ENCODE measurements around the gene PLEKHN1. TPM values are rescaled to one million over a fixed set of nuclear protein-coding genes. Genes with fewer than 3 reads are reported as not detected.

PLEKHN1 gene, protein sequence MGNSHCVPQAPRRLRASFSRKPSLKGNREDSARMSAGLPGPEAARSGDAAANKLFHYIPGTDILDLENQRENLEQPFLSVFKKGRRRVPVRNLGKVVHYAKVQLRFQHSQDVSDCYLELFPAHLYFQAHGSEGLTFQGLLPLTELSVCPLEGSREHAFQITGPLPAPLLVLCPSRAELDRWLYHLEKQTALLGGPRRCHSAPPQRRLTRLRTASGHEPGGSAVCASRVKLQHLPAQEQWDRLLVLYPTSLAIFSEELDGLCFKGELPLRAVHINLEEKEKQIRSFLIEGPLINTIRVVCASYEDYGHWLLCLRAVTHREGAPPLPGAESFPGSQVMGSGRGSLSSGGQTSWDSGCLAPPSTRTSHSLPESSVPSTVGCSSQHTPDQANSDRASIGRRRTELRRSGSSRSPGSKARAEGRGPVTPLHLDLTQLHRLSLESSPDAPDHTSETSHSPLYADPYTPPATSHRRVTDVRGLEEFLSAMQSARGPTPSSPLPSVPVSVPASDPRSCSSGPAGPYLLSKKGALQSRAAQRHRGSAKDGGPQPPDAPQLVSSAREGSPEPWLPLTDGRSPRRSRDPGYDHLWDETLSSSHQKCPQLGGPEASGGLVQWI
- 0.22 TPM for polyA plus RNA-seq (2012; ENCODE audit: low read depth, missing spikeins)

- DNase-seq (ENCODE audit: insufficient read length, low spot score): peak; percentile 72
- no peak for TF ChIP-seq PAX5 (IDR thresholded peaks at IDR 0.05; ENCODE audit: insufficient read depth, low read length, severe bottlenecking)
- no peak for TF ChIP-seq TAF1 (IDR thresholded peaks at IDR 0.05; ENCODE audit: low read depth, low read length)
- no peak for TF ChIP-seq POLR2A (IDR thresholded peaks at IDR 0.05; ENCODE audit: low read depth, low read length)
- no peak for TF ChIP-seq POLR2AphosphoS5 (IDR thresholded peaks at IDR 0.05; ENCODE audit: low read depth, low read length)
- no peak for FAIRE-seq
Measured at GRCh38 chr1:966135-966703, at the start of gene PLEKHN1. Gene PLEKHN1 (plus strand): TSS chr1:966482. CDS start chr1:966532, 50 bp downstream.

- TF ChIP-seq PAX5 (IDR thresholded peaks at IDR 0.05; ENCODE audit: insufficient read depth, low read length, severe bottlenecking) (no peak), POLR2AphosphoS5 (IDR thresholded peaks at IDR 0.05; ENCODE audit: low read depth, low read length) (no peak), POU2F2 (IDR thresholded peaks at IDR 0.05; ENCODE audit: low read depth, low read length) (no peak), TAF1 (IDR thresholded peaks at IDR 0.05; ENCODE audit: low read depth, low read length) (no peak), SPI1 (IDR thresholded peaks at IDR 0.05; ENCODE audit: low read depth, low read length) (no peak), POLR2A (IDR thresholded peaks at IDR 0.05; ENCODE audit: low read depth, low read length) (no peak)
- no peak for FAIRE-seq
Measured at GRCh38 chr1:917076-917459, 49.2 kb upstream of the PLEKHN1 start.

DNA sequence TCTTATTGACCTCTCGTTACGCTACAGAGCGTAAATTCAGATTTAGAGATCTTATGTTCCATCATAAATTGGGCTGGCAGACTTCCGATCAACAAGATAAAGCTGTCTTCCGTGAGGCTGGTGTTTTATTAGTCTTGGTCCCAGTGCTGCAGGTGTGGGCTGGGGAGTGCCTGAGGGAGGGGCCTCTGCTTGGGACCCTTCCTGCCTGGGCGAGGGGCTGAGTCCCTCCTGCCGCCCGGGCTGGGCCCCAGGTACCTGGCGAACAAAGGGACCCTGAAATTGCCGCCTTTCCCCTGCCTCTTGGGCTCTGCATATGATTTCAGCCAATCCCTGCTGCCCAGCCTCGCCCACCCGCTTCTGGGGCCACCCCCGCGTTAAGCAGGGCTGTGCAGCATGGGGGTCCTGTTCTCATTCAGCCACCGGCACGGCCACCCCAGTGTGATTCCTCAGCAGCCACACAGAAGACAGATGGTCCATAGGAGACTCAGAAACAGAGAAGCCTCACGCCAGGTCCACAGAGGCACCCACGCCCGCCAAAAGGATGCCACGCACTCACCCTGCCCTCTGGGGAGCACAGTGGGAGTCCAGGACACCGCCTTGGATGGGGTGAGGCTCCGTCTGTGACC lies 48.7 kb upstream of the PLEKHN1 start:
- DNase-seq (ENCODE audit: insufficient read length, low spot score): no peak
- TF ChIP-seq POLR2AphosphoS5 (IDR thresholded peaks at IDR 0.05; ENCODE audit: low read depth, low read length): no peak
- no peak for TF ChIP-seq PAX5 (IDR thresholded peaks at IDR 0.05; ENCODE audit: insufficient read depth, low read length, severe bottlenecking)
- no peak for TF ChIP-seq SPI1 (IDR thresholded peaks at IDR 0.05; ENCODE audit: low read depth, low read length)
- no peak for TF ChIP-seq POU2F2 (IDR thresholded peaks at IDR 0.05; ENCODE audit: low read depth, low read length)
- TF ChIP-seq POLR2A (IDR thresholded peaks at IDR 0.05; ENCODE audit: low read depth, low read length): no peak
- TF ChIP-seq TAF1 (IDR thresholded peaks at IDR 0.05; ENCODE audit: low read depth, low read length): no peak
- FAIRE-seq: no peak

More at GRCh38 chr1:917076-917459, 49.2 kb upstream of the PLEKHN1 start:
- no peak for DNase-seq (ENCODE audit: insufficient read length, low spot score)

GRCh38 chr1:918353-918752 lies 47.9 kb upstream of the PLEKHN1 start:
- no peak for FAIRE-seq
- TF ChIP-seq POLR2AphosphoS5 (IDR thresholded peaks at IDR 0.05; ENCODE audit: low read depth, low read length): no peak
- no peak for TF ChIP-seq SPI1 (IDR thresholded peaks at IDR 0.05; ENCODE audit: low read depth, low read length)
- no peak for TF ChIP-seq PAX5 (IDR thresholded peaks at IDR 0.05; ENCODE audit: insufficient read depth, low read length, severe bottlenecking)
- no peak for TF ChIP-seq POLR2A (IDR thresholded peaks at IDR 0.05; ENCODE audit: low read depth, low read length)
- no peak for TF ChIP-seq TAF1 (IDR thresholded peaks at IDR 0.05; ENCODE audit: low read depth, low read length)
- no peak for TF ChIP-seq POU2F2 (IDR thresholded peaks at IDR 0.05; ENCODE audit: low read depth, low read length)
- no peak for DNase-seq (ENCODE audit: insufficient read length, low spot score)

DNA sequence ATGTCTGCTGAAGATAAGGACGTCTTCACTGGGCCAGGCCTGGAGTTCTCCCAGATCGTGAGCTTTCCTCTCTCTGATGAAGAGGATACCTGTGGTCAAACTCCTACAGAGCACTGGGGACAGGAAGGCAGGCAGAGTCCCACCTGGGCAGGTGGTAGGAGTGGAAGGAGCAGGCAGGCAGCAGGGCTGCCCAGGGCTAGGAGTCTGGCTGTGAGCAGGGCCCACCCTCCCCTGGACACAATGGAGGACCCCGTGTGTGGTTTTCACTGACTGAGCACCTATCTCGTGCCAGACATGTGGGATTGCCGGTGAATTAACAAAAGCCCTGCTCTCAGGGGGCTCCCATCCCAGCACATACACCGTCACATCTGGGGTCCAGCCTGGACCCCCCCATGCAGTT lies 47.4 kb upstream of the PLEKHN1 start:
- FAIRE-seq (no peak), DNase-seq (ENCODE audit: insufficient read length, low spot score) (no peak)
- TF ChIP-seq PAX5 (IDR thresholded peaks at IDR 0.05; ENCODE audit: insufficient read depth, low read length, severe bottlenecking) (no peak), SPI1 (IDR thresholded peaks at IDR 0.05; ENCODE audit: low read depth, low read length) (no peak), POU2F2 (IDR thresholded peaks at IDR 0.05; ENCODE audit: low read depth, low read length) (no peak), POLR2A (IDR thresholded peaks at IDR 0.05; ENCODE audit: low read depth, low read length) (no peak), TAF1 (IDR thresholded peaks at IDR 0.05; ENCODE audit: low read depth, low read length) (no peak), POLR2AphosphoS5 (IDR thresholded peaks at IDR 0.05; ENCODE audit: low read depth, low read length) (no peak)

- DNase-seq (ENCODE audit: insufficient read length, low spot score) (no peak), FAIRE-seq (no peak)
- no peak for TF ChIP-seq POU2F2 (IDR thresholded peaks at IDR 0.05; ENCODE audit: low read depth, low read length)
- TF ChIP-seq PAX5 (IDR thresholded peaks at IDR 0.05; ENCODE audit: insufficient read depth, low read length, severe bottlenecking): no peak
- no peak for TF ChIP-seq POLR2AphosphoS5 (IDR thresholded peaks at IDR 0.05; ENCODE audit: low read depth, low read length)
- TF ChIP-seq SPI1 (IDR thresholded peaks at IDR 0.05; ENCODE audit: low read depth, low read length): no peak
- no peak for TF ChIP-seq TAF1 (IDR thresholded peaks at IDR 0.05; ENCODE audit: low read depth, low read length)
- TF ChIP-seq POLR2A (IDR thresholded peaks at IDR 0.05; ENCODE audit: low read depth, low read length): no peak
Measured at GRCh38 chr1:919271-919872, 46.9 kb upstream of the PLEKHN1 start.

- DNase-seq (ENCODE audit: insufficient read length, low spot score): no peak
- no peak for FAIRE-seq
- TF ChIP-seq POU2F2 (IDR thresholded peaks at IDR 0.05; ENCODE audit: low read depth, low read length): no peak
- no peak for TF ChIP-seq SPI1 (IDR thresholded peaks at IDR 0.05; ENCODE audit: low read depth, low read length)
- no peak for TF ChIP-seq POLR2A (IDR thresholded peaks at IDR 0.05; ENCODE audit: low read depth, low read length)
Measured at GRCh38 chr1:920010-920409, 46.3 kb upstream of the PLEKHN1 start.

- DNase-seq (ENCODE audit: insufficient read length, low spot score) (no peak), FAIRE-seq (no peak)
- no peak for TF ChIP-seq POLR2A (IDR thresholded peaks at IDR 0.05; ENCODE audit: low read depth, low read length)
- no peak for TF ChIP-seq POU2F2 (IDR thresholded peaks at IDR 0.05; ENCODE audit: low read depth, low read length)
- TF ChIP-seq PAX5 (IDR thresholded peaks at IDR 0.05; ENCODE audit: insufficient read depth, low read length, severe bottlenecking): no peak
- no peak for TF ChIP-seq TAF1 (IDR thresholded peaks at IDR 0.05; ENCODE audit: low read depth, low read length)
- no peak for TF ChIP-seq POLR2AphosphoS5 (IDR thresholded peaks at IDR 0.05; ENCODE audit: low read depth, low read length)
- no peak for TF ChIP-seq SPI1 (IDR thresholded peaks at IDR 0.05; ENCODE audit: low read depth, low read length)
Measured at GRCh38 chr1:920521-920920, 45.8 kb upstream of the PLEKHN1 start.
